NCI-H1417 (cell line): ENCODE measurements around the gene SETD1B.
A peak's percentile ranks its signal among the peaks of the same experiment; 100 is the strongest.
"Not testable (repeated sequence)": the region's sequence is repeated elsewhere in the genome, so short reads cannot be mapped to it uniquely, and the experiment has no call there.

Source experiments
- DNase-seq, 3 experiments: peaks; one replicate each; lab custom pipeline; 2025; lab: John Stamatoyannopoulos, UW

The SETD1B gene

DNA sequence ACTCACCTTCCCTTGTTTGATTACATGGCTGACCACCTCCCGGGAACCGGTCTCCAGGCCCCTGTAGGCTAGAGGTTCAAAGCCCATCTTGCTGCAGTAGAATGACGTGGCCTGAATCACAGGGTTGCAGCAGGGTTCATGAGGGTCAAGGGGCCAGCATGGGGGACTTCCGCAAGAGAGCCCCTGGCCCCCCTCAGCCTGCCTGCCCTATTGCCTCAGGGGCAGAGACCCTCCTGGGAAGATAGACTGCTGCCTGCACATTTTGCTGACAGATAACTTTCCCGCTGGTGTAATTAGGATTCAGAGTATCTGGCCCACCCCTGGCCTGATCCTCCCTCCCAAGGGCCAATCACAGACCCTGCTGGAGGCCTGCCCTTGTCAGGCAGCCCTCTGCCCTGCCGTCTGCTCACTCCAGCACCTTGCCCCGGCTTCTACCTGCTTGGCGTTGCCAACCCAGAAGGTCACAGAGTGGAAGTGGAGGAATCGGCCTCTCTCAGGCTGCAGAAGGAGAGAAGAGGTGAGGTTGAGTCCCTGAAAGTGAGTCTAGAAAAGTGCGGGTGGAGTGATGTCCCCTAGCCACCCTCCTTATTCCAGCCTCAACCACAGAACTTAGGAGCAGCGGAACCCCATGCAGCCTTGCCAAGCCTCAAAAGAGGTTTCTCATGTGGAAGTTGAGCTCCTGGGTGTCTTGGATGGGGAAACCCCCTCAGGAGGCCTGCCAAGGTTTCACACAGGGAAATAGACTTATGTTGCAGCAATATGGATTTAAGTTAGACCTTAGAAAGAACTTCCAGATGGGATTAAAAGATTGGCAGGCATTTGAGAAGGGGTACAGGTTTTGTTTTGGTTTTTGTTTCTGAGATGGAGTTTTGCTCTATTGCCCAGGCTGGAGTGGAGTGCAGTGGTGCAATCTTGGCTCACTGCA lies 53.8 kb downstream of the SETD1B start:
- no peak for DNase-seq

DNA sequence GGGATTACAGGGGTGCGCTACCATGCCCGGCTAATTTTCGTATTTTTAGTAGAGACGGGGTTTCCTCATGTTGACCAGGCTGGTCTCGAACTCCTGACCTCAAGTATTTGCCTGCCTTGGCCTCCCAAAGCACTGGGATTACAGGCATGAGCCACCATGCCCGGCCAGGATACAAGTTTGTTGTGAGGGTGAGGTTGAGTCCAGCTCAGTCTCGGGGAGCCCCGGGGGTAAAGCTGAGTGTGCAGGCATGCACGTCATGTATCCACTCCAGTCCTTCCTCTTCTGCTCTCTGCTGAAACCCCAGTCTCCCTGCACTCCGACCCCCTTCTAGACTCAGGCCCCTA lies 54.5 kb downstream of the SETD1B start:
- no peak for DNase-seq

DNA sequence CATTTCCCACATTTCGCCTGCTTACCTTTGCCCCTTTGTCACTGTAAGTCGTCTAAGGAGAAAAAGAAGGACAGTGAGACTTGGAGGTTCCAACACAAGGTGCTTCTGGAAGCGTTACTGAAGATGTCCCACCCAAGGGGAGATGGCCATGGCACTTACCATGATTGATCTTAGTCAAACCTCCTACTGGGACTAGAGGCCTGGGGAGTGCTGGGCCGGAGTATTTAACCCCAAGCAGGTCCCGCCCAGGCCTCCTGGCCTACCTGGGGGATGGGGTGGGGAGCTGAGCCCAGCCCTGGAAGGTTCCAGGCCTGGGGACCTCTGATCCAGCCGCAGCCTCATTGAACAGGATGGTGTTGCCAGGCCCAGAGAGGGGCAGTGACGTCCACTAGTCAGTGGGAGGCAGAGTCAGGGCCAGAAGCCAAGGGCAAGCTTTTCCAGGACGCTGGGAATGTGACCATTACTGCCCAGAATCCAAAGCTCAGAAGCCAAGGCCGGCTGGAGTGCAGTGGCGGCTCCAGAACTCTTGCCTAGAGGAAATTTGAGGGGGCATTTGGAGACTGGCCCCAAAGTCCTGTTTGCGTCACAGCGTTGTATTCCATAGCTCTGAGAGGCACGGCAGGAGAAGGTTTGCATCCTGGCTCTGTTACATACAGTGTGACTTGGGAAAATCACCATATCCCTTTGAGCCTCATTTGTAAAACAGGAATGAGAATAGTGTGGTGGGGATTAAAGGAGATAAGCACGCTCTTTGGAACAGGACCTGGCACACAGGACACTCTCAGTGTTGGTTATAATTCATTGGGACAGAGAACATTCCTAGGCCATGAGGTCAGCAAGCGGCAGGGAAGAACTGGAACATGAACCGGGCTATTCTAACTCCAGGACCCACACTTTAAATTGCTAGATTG lies 55.1 kb downstream of the SETD1B start, which contains the start of gene HPD:
Gene HPD (minus strand): TSS at position 198 of the 911 bp plus-strand sequence. CDS start 36 bp downstream, at position 162.
- DNase-seq: no peak

DNA sequence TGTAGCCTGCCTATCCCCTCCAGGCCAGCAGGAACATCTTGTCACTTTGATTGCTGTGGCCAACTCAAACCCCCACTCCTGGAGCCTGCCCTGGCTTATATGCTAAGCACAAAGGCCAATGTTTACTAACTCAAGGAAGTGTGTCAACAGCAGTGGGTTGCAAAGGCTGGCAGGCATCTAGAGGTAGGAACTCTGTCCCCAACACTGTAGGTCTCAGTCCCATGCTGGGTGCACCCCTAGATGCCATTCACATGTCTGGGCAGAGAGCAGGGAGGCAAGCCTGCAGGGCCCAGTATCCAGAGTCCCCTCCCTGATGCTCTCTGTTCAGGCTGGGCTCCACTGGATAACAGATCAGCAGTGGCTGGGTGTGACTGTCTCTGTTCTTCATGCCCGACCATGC lies 56.4 kb downstream of the SETD1B start:
- DNase-seq: peak in 1 of 3 experiments; percentile 11

DNA sequence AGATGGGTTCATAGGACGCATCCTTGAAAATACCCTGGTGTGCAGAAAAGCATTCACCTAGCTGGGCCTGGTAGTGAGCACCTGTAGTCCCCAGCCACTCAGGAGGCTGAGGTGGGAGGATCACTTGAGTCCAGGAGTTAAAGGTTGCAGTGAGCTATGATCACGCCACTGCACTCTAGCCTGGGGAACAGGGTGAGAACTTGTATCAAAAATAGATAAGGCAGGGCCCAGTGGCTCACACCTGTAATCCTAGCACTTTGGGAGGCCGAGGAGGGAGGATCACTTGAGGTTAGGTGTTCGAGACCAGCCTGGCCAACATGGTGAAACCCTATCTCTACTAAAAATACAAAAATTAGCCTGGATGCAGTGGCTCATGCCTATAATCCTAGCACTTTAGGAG lies 56.9 kb downstream of the SETD1B start:
- not testable (repeated sequence) for DNase-seq

DNA sequence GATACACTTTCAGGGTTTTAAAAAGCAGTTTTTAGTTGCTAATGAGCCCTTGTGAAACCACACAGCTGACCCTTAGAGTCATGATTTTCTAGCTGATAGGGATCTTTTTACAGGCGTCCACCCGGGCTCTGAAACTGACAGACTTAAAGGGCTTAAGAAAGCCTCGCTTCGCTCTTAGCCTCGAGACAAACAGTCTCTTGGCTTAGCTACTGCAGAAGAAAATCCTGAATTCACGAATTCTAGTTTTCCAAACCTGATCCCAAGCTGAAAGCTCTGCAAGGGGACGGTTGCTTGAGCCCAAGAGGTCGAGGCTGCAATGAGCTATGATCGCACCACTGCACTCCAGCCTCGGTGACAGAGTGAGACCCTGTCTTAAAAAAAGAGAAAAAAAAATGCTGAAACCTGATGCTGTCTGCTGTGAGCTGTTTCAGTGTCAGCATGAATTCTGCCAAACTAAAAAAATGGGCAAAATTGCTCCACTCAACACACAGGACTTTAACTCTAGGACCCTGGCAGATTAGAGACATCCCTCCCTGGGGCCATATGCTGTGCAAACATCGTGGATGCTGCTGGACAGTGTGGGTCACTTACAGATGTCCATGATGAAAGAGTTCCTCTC lies 57.9 kb downstream of the SETD1B start:
- DNase-seq: no peak

DNA sequence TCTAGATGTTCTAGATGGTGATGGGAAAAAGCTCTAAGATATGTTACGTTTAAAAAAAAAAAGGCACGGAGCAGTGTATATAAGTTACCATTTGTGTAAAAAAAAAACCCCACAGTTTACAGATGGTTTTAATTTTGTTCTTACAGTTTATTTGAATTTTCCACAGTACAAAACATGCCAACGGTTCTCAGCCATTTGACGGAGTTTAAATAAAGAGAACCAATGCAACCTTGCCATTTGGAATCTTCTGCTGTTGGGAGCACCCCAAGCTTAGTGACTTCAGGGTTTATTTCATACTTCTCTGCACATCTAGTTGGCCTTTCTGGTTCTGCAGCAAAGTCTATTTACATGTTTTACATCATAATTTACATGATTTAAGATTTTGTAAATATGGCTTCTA lies 62.5 kb downstream of the SETD1B start:
- DNase-seq: no peak

DNA sequence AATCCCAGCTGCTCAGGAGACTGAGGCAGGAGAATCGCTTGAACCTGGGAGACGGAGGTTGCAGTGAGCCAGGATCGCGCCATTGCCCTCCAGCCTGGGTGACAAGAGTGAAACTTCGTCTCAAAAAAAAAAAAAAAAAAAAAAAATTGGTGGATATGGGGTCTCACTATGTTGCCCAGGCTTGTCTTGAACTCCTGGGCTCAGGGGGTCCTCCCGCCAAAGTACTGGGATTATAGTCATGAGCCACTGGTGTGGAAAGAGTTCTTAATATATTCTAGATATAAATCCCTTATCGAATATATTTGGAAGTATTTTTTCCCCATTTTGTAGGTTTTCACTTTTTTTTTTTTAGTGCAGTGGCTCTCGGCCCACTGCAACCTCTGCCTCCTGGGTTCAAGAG lies 65.4 kb downstream of the SETD1B start:
- not testable (repeated sequence) for DNase-seq

DNA sequence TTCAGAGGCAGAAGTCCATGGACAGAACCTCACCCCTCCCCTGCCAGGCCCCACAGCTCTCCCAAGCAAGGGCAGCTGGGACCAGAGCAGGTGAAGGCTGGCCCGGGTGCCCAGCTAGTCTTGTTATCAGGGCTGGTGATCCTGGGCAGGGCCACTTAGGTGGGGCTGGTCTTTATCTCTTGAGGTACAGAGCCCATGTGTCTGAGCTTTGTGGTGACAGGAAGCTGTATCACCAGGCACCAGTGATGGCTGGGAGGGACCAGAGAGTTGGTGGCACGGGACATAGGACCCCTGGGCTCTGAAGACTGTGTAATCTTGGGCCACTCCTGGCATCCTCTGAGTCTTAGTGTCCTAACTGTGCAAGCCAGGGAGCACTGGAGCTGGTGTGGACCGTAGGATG lies 67.7 kb downstream of the SETD1B start:
- DNase-seq: no peak

DNA sequence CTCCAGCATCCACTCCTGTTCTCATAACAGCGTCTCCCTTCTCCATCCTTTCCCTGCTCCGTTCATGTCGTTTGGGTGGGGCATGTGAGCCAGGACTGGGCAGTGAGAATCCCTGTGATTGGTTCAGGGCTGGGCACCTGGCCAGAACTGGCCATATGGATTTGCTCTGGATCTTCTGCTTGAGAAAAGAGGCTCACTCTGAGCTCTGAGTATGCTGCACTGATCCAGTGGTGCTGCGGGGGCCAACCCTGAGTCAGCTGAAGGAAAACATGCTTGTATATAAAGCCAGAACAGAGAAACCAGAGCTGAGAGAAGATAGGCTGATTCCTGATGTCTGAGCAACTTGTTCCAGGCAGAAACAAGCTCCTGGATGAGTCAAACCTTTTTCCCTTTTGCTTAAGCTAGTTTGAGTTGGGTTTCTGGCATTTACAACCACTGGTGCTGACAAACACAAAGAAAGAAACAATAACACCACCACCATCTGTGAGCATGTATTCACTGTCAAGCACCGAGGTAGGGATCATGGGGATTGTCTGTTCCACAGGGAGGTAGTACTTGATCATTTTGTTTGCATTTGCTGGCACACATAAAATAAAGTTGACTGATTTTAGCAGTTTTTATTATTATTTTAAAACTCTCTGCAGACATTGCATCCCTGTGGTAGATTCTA lies 68.9 kb downstream of the SETD1B start:
- DNase-seq: peak in 1 of 3 experiments; percentile 17

DNA sequence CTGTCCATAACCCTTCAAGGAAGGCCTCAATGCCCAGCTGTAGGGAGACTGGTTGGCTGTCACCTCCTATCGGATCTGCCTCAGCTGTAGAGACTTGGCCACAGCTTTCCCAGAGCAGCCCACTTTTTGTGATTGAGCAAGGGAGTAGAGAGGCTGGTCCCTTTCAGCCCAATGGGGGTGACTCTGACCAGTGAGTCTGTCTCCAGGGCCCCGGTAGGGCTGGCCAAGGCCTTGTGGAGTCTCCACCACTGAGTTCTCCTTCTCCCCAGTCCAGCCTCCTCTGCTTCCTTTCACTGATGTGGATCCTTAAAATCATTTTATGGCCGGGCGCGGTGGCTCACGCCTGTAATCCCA lies 69.4 kb downstream of the SETD1B start:
- no peak for DNase-seq

DNA sequence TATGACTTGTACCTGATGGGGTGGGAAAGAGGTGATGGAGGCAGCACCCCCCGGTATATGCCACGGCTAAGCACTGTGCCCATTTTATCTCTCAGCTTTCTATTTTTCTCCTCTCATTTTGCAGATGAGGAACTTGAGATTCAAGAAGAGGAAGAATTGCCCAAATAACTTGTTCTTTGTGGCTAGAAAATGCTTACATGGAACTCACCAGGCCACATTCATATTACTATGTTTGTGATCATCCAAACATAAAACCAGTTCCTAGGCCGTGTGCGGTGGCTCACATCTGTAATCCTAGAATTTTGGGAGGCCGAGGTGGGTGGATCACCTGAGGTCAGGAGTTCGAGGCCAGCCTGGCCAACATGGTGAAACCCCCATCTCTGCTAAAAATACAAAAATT lies 70.3 kb downstream of the SETD1B start:
- no peak for DNase-seq

DNA sequence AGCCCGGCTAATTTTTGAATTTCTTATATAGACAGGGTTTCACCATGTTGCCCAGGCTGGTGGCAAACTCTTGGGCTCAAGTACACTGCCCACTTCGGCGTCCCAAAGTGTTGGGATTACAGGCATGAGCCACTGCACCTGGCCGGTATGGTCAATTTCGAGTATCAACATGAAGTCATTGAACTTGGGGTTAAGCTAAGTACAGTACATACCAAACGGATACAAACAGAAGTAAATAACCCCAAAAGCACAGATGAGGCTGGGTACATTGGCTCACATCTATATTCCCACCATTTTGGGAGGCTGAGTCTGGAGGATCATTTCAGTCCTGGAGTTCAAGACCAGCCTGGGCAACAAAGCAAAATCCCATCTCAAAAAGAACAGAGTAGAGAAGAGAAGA lies 71.8 kb downstream of the SETD1B start:
- no peak for DNase-seq

DNA sequence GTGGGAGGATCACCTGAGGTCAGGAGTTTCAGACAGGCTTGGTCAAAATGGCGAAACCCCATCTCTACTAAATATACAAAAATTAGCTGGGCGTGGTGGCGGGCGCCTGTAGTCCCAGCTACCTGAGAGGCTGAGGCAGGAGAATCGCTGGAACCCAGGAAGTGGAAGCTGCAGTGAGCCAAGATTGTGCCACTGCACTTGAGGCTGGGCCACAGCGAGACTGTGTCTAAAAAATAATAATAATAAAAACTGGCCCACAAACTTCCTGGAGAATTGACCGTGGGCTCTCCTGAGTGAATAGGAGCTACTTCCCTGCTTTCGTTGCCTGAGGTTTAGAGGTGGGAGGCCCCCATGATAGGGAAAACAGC lies 72.3 kb downstream of the SETD1B start:
- not testable (repeated sequence) for DNase-seq
